OCI-LY7 (cell line): ENCODE data around the gene HDAC9. TPM values are rescaled to one million over a fixed set of nuclear protein-coding genes. Genes with fewer than 3 reads are reported as not detected.

ENCODE experiments used
- BruUV-seq: library from RNA; stranded (reverse); fragments of 400-500 nt; replicated peaks from 2 replicates; lab custom pipeline; 2021; lab: Mats Ljungman, UMichigan
- CTCF ChIA-PET: fragments of 300-600 bp; sonication (Branson Sonifier 250); formaldehyde crosslinking; loops from one replicate; lab custom pipeline; 2022; ENCODE audit warnings: antibody characterized with exemption; ENCODE audit not compliant: unreplicated experiment; lab: Charles Lee
- POLR2A ChIA-PET: fragments of 300-600 bp; sonication (Branson Sonifier 250); formaldehyde crosslinking; loops from one replicate; lab custom pipeline; 2022; ENCODE audit warnings: antibody characterized with exemption; lab: Charles Lee
- DNase-seq: peaks from one replicate; pipeline ENCODE4 v3.0.0-alpha.2; 2015; ENCODE audit warnings: low spot score
- H2AFZ ChIP-seq: fragments of 200-600 bp; sonication (generic), shearing (Covaris generic); 2 replicates; pipeline ENCODE4 v1.6.1; 2014; ENCODE audit warnings: mild to moderate bottlenecking, antibody characterized with exemption, low read length, moderate library complexity
- H3K27ac ChIP-seq: fragments of 200-600 bp; sonication (generic); 2 replicates; pipeline ENCODE4 v1.5.1; 2014; ENCODE audit warnings: mixed run types, low read depth, mild to moderate bottlenecking, moderate library complexity, low read length, inconsistent platforms; ENCODE audit not compliant: poor library complexity, severe bottlenecking
- H3K36me3 ChIP-seq: fragments of 200-600 bp; sonication (generic); 2 replicates; pipeline ENCODE4 v1.6.1; 2014; ENCODE audit warnings: mild to moderate bottlenecking, antibody characterized with exemption, low read length, moderate library complexity, mixed read lengths; ENCODE audit not compliant: insufficient read depth
- H3K4me1 ChIP-seq: fragments of 200-600 bp; sonication (generic); 2 replicates; pipeline ENCODE4 v1.5.1; 2014; ENCODE audit warnings: mild to moderate bottlenecking, low read length; ENCODE audit not compliant: insufficient read depth, poor library complexity, severe bottlenecking
- H3K4me2 ChIP-seq: fragments of 200-600 bp; sonication (generic); 2 replicates; pipeline ENCODE4 v1.6.1; 2014; ENCODE audit warnings: mild to moderate bottlenecking, low read length
- H3K4me3 ChIP-seq: fragments of 200-600 bp; sonication (generic); 2 replicates; pipeline ENCODE4 v1.5.1; 2014; ENCODE audit warnings: mild to moderate bottlenecking, low read depth, low read length; ENCODE audit not compliant: poor library complexity, severe bottlenecking
- H3K79me2 ChIP-seq: fragments of 200-600 bp; sonication (generic); 2 replicates; pipeline ENCODE4 v1.6.1; 2016; ENCODE audit warnings: low read depth, mild to moderate bottlenecking, low read length, moderate library complexity, mixed read lengths; ENCODE audit not compliant: insufficient read depth
- H3K9me2 ChIP-seq: fragments of 200-600 bp; sonication (generic); 2 replicates; pipeline ENCODE4 v1.6.1; 2016; ENCODE audit warnings: mild to moderate bottlenecking, low read length, mixed read lengths; ENCODE audit not compliant: insufficient read depth
- H3K9me3 ChIP-seq: fragments of 200-600 bp; sonication (generic); 2 replicates; pipeline ENCODE4 v1.6.1; 2014; ENCODE audit warnings: mild to moderate bottlenecking, mixed run types, low read length, mixed read lengths
- H4K20me1 ChIP-seq: fragments of 200-600 bp; sonication (generic); 2 replicates; pipeline ENCODE4 v1.6.1; 2014; ENCODE audit warnings: mild to moderate bottlenecking, antibody characterized with exemption, low read length, moderate library complexity, mixed read lengths; ENCODE audit not compliant: insufficient read depth
- EZH2phosphoT487 ChIP-seq: fragments of 200-600 bp; sonication (generic); IDR thresholded peaks from 2 replicates; pipeline ENCODE4 v1.6.1; 2018; ENCODE audit warnings: low read depth, borderline replicate concordance, mild to moderate bottlenecking, mixed run types, antibody characterized with exemption, low read length, moderate library complexity, mixed read lengths
- intact Hi-C: fragments of 100-400 bp; cut with micrococcal nuclease; formaldehyde crosslinking; loops from one replicate; pipeline ENCODE4 v1.10.0; 2022; ENCODE audit not compliant: unreplicated experiment
- total RNA-seq, 2 experiments: library from RNA; depleted of rRNA in 1 of 2; stranded (reverse); fragments of >200 nt in 1 of 2; shearing (Covaris generic) in 1 of 2; gene quantifications; 2 replicates each; pipeline ENCODE4 v1.2.3, GENCODE V29; 2014 to 2022
- TF ChIP-seq, protein P1 (sequence below): fragments of 200-600 bp; sonication (generic); conservative IDR thresholded peaks from 2 replicates; pipeline ENCODE4 v1.5.1; 2014; ENCODE audit warnings: mild to moderate bottlenecking, antibody characterized with exemption, low read length, moderate library complexity, mixed read lengths

HDAC9 gene
- total RNA-seq, 2 experiments from 2014 or later: 58.8 to 91.7 TPM

DNA sequence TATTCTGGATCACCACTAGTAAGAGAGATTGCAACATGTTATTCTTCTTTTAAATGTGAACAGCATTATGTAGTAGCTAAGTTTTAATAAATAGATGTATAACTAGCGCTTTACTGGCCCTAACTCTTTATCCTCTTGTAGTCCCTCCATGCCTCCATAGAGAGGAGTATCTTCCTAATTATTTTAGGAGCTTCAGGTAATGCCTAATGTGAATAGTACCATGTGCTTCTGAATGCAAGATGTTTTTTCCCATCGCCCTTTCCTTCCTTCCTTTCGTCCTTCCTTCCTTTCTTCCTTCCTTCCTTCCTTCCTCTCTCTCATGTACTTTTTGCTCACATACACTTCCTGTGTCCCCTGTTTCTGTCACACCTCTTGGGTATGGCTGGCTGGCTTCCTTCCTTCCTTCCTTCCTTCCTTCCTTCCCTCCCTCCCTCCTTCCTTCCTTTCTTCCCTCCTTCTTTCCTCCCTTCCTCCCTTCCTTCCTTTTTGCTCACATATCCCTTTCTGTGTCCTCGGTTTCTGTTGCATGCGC, 290.7 kb downstream of the HDAC9 start:
- Histone ChIP-seq H4K20me1 (no peaks in the 10 kb centered on the region), H3K4me1 (no peaks in the 10 kb centered on the region), H3K4me2 (no peak overlapping the region), H2AFZ (no peak overlapping the region), H3K36me3 (no peaks in the 10 kb centered on the region), H3K9me3 (no peaks in the 10 kb centered on the region), H3K9me2 (no peaks in the 10 kb centered on the region), H3K79me2 (no peaks in the 10 kb centered on the region), H3K4me3 (no peak overlapping the region), H3K27ac (no peak overlapping the region)
- intact Hi-C loops: no loop called here
- ChIA-PET CTCF (no interaction called here), POLR2A (interaction anchor here (0.5 to 1.1 kb wide), 4 partner anchors 13 to 350 kb away, joined by 3 read pairs; no protein-coding TSS in a partner anchor)
- BruUV-seq: no TSS peak
- no peak for DNase-seq
- TF ChIP-seq, protein P1, sequence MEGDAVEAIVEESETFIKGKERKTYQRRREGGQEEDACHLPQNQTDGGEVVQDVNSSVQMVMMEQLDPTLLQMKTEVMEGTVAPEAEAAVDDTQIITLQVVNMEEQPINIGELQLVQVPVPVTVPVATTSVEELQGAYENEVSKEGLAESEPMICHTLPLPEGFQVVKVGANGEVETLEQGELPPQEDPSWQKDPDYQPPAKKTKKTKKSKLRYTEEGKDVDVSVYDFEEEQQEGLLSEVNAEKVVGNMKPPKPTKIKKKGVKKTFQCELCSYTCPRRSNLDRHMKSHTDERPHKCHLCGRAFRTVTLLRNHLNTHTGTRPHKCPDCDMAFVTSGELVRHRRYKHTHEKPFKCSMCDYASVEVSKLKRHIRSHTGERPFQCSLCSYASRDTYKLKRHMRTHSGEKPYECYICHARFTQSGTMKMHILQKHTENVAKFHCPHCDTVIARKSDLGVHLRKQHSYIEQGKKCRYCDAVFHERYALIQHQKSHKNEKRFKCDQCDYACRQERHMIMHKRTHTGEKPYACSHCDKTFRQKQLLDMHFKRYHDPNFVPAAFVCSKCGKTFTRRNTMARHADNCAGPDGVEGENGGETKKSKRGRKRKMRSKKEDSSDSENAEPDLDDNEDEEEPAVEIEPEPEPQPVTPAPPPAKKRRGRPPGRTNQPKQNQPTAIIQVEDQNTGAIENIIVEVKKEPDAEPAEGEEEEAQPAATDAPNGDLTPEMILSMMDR: no peak
- TF ChIP-seq EZH2phosphoT487: no peak

DNA sequence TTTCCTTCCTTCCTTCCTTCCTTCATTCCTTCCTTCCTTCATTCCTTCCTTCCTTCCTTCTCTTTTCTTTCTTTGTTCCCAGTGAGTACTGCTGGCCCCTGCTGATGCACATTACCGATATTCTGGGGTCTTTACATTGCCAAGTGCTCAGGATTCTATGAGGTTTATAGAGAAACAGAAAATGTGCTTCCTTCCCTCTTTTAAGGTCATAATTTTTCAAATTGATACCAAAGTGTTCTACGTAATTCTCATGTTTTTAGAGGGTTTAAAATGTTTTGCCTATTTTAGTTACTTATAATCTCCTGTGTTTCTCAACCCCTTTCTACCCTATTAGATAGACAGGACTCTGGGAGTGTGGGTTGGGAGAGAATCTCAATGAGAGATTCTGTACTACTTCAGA, 291.2 kb downstream of the HDAC9 start:
- BruUV-seq: no TSS peak
- Histone ChIP-seq H3K9me2 (no peaks in the 10 kb centered on the region), H3K79me2 (no peaks in the 10 kb centered on the region), H3K27ac (no peak overlapping the region), H3K36me3 (no peaks in the 10 kb centered on the region), H3K4me1 (no peaks in the 10 kb centered on the region), H3K4me2 (no peak overlapping the region), H3K4me3 (no peak overlapping the region), H3K9me3 (no peaks in the 10 kb centered on the region), H4K20me1 (no peaks in the 10 kb centered on the region), H2AFZ (no peak overlapping the region)
- intact Hi-C loops: no loop called here
- no peak for DNase-seq
- ChIA-PET CTCF (no interaction called here), POLR2A (interaction anchor here (0.5 kb wide), 1 partner anchor 349 kb away, joined by 3 read pairs; no protein-coding TSS in a partner anchor)
- no peak for TF ChIP-seq EZH2phosphoT487
- TF ChIP-seq, protein P1: no peak

DNA sequence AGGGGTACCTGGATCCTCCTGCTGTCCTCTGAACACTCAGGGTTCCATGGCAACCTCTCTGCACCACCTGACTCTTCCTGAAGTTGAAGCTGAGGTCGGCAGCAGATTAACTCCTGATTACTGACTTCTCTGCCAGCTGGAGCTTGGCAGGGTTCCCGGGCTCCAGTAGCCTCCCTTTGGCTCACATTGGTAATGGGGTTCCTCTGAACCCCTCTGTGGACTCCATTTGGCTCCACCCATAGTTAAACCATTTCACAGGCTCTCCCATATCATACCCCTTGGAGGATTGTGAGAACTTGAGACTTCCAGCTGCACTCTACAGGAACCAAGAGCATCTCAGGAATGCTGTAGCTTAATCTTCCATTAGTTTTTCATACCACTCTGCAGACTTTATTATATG, 292.5 kb downstream of the HDAC9 start:
- no TSS peak for BruUV-seq
- H3K9me3 ChIP-seq: no peaks in the 10 kb centered on the region
- no peaks in the 10 kb centered on the region for H3K79me2 ChIP-seq
- ChIA-PET POLR2A (no interaction called here), CTCF (no interaction called here)
- H3K36me3 ChIP-seq: no peaks in the 10 kb centered on the region
- no peak overlapping the region for H2AFZ ChIP-seq
- DNase-seq: no peak
- no peak overlapping the region for H3K4me3 ChIP-seq
- no peak overlapping the region for H3K27ac ChIP-seq
- H3K4me1 ChIP-seq: no peaks in the 10 kb centered on the region
- H3K9me2 ChIP-seq: no peaks in the 10 kb centered on the region
- no peaks in the 10 kb centered on the region for H4K20me1 ChIP-seq
- H3K4me2 ChIP-seq: no peak overlapping the region
- intact Hi-C loops: no loop called here
- no peak for TF ChIP-seq EZH2phosphoT487
- TF ChIP-seq, protein P1: no peak
